H9 (cell line): ENCODE measurements around the gene LPP. TPM values are rescaled to one million over a fixed set of nuclear protein-coding genes. Genes with fewer than 3 reads are reported as not detected.

ENCODE experiments used
- DNase-seq: peaks from one replicate; pipeline ENCODE4 v3.0.0-alpha.2; 2017
- H2AFZ ChIP-seq: one replicate; pipeline ENCODE4 v1.6.1; 2013; ENCODE audit warnings: mild to moderate bottlenecking, low read length, control low read depth, moderate library complexity
- H2AK5ac ChIP-seq: 2 replicates; pipeline ENCODE4 v1.6.1; 2013; ENCODE audit warnings: low read length, control low read depth, mixed read lengths; ENCODE audit not compliant: insufficient read length
- H2BK120ac ChIP-seq: one replicate; pipeline ENCODE4 v1.6.1; 2013; ENCODE audit warnings: low read depth, mild to moderate bottlenecking, low read length, control low read depth, inconsistent platforms; ENCODE audit not compliant: poor library complexity, severe bottlenecking
- H2BK12ac ChIP-seq: 2 replicates; pipeline ENCODE4 v1.6.1; 2013; ENCODE audit warnings: low read length, control low read depth, mixed read lengths, low read depth; ENCODE audit not compliant: insufficient read length
- H2BK15ac ChIP-seq: 2 replicates; pipeline ENCODE4 v1.6.1; 2013; ENCODE audit warnings: low read depth, low read length, control low read depth
- H2BK20ac ChIP-seq: one replicate; pipeline ENCODE4 v1.6.1; 2013; ENCODE audit warnings: low read depth, mild to moderate bottlenecking, low read length, control low read depth, inconsistent platforms; ENCODE audit not compliant: poor library complexity, severe bottlenecking
- H2BK5ac ChIP-seq: 2 replicates; pipeline ENCODE4 v1.6.1; 2013; ENCODE audit warnings: low read length, control low read depth, mixed read lengths; ENCODE audit not compliant: insufficient read length
- H3K14ac ChIP-seq: 2 replicates; pipeline ENCODE4 v1.6.1; 2013; ENCODE audit warnings: low read length, control low read depth; ENCODE audit not compliant: insufficient read depth
- H3K18ac ChIP-seq: 2 replicates; pipeline ENCODE4 v1.6.1; 2013; ENCODE audit warnings: low read depth, mild to moderate bottlenecking, mixed read lengths, low read length, control low read depth; ENCODE audit not compliant: insufficient read length
- H3K23ac ChIP-seq: 2 replicates; pipeline ENCODE4 v1.6.1; 2013; ENCODE audit warnings: low read length, control low read depth, mixed read lengths, low read depth; ENCODE audit not compliant: insufficient read length
- H3K23me2 ChIP-seq: 2 replicates; pipeline ENCODE4 v1.6.1; 2013; ENCODE audit warnings: low read depth, mild to moderate bottlenecking, mixed read lengths, low read length, control low read depth; ENCODE audit not compliant: insufficient read length, poor library complexity, severe bottlenecking
- H3K27ac ChIP-seq: 2 replicates; pipeline ENCODE4 v1.5.1; 2013; ENCODE audit warnings: low read length, control low read depth, mixed read lengths, low read depth; ENCODE audit not compliant: insufficient read length
- H3K27me3 ChIP-seq: 2 replicates; pipeline ENCODE4 v1.6.1; 2013; ENCODE audit warnings: low read length, control low read depth, inconsistent platforms; ENCODE audit not compliant: insufficient read depth
- H3K4ac ChIP-seq: 2 replicates; pipeline ENCODE4 v1.6.1; 2013; ENCODE audit warnings: low read depth, mild to moderate bottlenecking, control low read depth, inconsistent platforms, low read length, moderate library complexity
- H3K4me1 ChIP-seq: 2 replicates; pipeline ENCODE4 v1.6.1; 2013; ENCODE audit warnings: low read length, control low read depth, inconsistent platforms; ENCODE audit not compliant: insufficient read depth
- H3K4me2 ChIP-seq: 2 replicates; pipeline ENCODE4 v1.6.1; 2013; ENCODE audit warnings: low read length, control low read depth, mixed read lengths; ENCODE audit not compliant: insufficient read length, insufficient read depth
- H3K56ac ChIP-seq: 2 replicates; pipeline ENCODE4 v1.6.1; 2013; ENCODE audit warnings: low read depth, mild to moderate bottlenecking, mixed read lengths, low read length, control low read depth; ENCODE audit not compliant: insufficient read length
- H3K79me1 ChIP-seq: 2 replicates; pipeline ENCODE4 v1.6.1; 2013; ENCODE audit warnings: low read depth, mild to moderate bottlenecking, moderate library complexity, low read length, control low read depth, inconsistent platforms; ENCODE audit not compliant: insufficient read depth, poor library complexity, severe bottlenecking
- H3K79me2 ChIP-seq: 2 replicates; pipeline ENCODE4 v1.6.1; 2013; ENCODE audit warnings: low read length, control low read depth, inconsistent platforms; ENCODE audit not compliant: insufficient read depth
- H3K9ac ChIP-seq: 2 replicates; pipeline ENCODE4 v1.6.1; 2013; ENCODE audit warnings: low read length, control low read depth, mixed read lengths; ENCODE audit not compliant: insufficient read length; ENCODE audit errors: extremely low read depth
- H3K9me3 ChIP-seq: one replicate; pipeline ENCODE4 v1.6.1; 2013; ENCODE audit warnings: low read depth, low read length, inconsistent platforms; ENCODE audit not compliant: control insufficient read depth
- H3T11ph ChIP-seq: one replicate; pipeline ENCODE4 v1.6.1; 2013; ENCODE audit warnings: mild to moderate bottlenecking, low read length, control low read depth, inconsistent platforms
- H4K20me1 ChIP-seq: one replicate; pipeline ENCODE4 v1.6.1; 2013; ENCODE audit not compliant: control insufficient read depth, insufficient read length, insufficient read depth
- H4K5ac ChIP-seq: 2 replicates; pipeline ENCODE4 v1.6.1; 2013; ENCODE audit warnings: low read depth, mild to moderate bottlenecking, mixed read lengths, low read length, control low read depth; ENCODE audit not compliant: insufficient read length
- H4K8ac ChIP-seq: replicated peaks from 2 replicates; pipeline ENCODE4 v1.6.1; 2013; ENCODE audit warnings: low read length, control low read depth, mixed read lengths, low read depth; ENCODE audit not compliant: insufficient read length
- H4K91ac ChIP-seq: 2 replicates; pipeline ENCODE4 v1.6.1; 2013; ENCODE audit warnings: low read depth, mild to moderate bottlenecking, moderate library complexity, mixed read lengths, low read length, control low read depth; ENCODE audit not compliant: insufficient read length
- H3K27ac Mint-ChIP-seq, 3 experiments: 2 replicates in 2 of 3; 3 replicates in 1 of 3; pipeline ENCODE4 v1.8.0; 2020 to 2021; ENCODE audit warnings: mixed read lengths in 3 of 3, mild to moderate bottlenecking in 1 of 3, moderate library complexity in 1 of 3
- H3K27me3 Mint-ChIP-seq: 2 replicates; pipeline ENCODE4 v1.8.0; 2021; ENCODE audit warnings: low read depth, mild to moderate bottlenecking, moderate library complexity, mixed read lengths
- H3K36me3 Mint-ChIP-seq, 3 experiments: 2 replicates in 2 of 3; 3 replicates in 1 of 3; pipeline ENCODE4 v1.8.0; 2020 to 2021; ENCODE audit warnings: low read depth in 3 of 3, mixed read lengths in 3 of 3; ENCODE audit not compliant: insufficient read depth in 1 of 3
- H3K4me1 Mint-ChIP-seq, 2 experiments: 2 replicates each; pipeline ENCODE4 v1.8.0; 2020; ENCODE audit warnings: mixed read lengths in 2 of 2
- H3K4me3 Mint-ChIP-seq, 2 experiments: 2 replicates in 1 of 2; 3 replicates in 1 of 2; pipeline ENCODE4 v1.8.0; 2020 to 2021; ENCODE audit warnings: mild to moderate bottlenecking in 2 of 2, mixed read lengths in 2 of 2, moderate library complexity in 1 of 2
- H3K9me3 Mint-ChIP-seq, 2 experiments: 2 replicates in 1 of 2; 3 replicates in 1 of 2; pipeline ENCODE4 v1.8.0; 2020; ENCODE audit warnings: mild to moderate bottlenecking in 2 of 2, mixed read lengths in 2 of 2, moderate library complexity in 1 of 2
- CTCF ChIP-seq: fragments of 200-600 bp; sonication (generic); conservative IDR thresholded peaks from 3 replicates; pipeline ENCODE4 v1.8.0; 2021; ENCODE audit warnings: antibody characterized with exemption, mild to moderate bottlenecking
- whole genome bisulfite sequencing: extraction: QIAGEN DNeasy Blood & Tissue Kit; methylation state at CpG from one replicate; pipeline ENCODE4 v1.1.7; 2013; ENCODE audit warnings: missing lambda C conversion rate, low lambda C conversion rate, mixed read lengths; ENCODE audit not compliant: insufficient read length; ENCODE audit errors: extremely low coverage; 5-methylcytosine and 5-hydroxymethylcytosine counted together
- total RNA-seq: library from RNA; stranded (reverse); gene quantifications from 2 replicates; pipeline ENCODE4 v1.2.1, GENCODE V29; 2021

The LPP gene
- total RNA-seq, 1 experiment from 2014 or later: 64.6 TPM

GRCh38 chr3:188229177-188229576 lies 75.2 kb downstream of the LPP start:
- Histone ChIP-seq H3K4me1 (no peaks in the 10 kb centered on the region), H3K9ac (no peak overlapping the region), H3K79me2 (peaks cover 2% of the 10 kb centered on the region; the same call in 1 of the 2 replicates), H4K91ac (no peak overlapping the region), H4K5ac (no peak overlapping the region), H2BK20ac (no peak overlapping the region), H2BK5ac (no peak overlapping the region), H3K9me3 (no peaks in the 10 kb centered on the region), H2BK15ac (no peak overlapping the region), H2BK12ac (no peak overlapping the region), H3K23ac (no peak overlapping the region), H3K14ac (no peak overlapping the region), H3K23me2 (no peaks in the 10 kb centered on the region), H4K8ac (no peak overlapping the region), H3K56ac (no peak overlapping the region), H2BK120ac (no peak overlapping the region), H3K79me1 (peaks cover 2% of the 10 kb centered on the region), H3K4ac (no peak overlapping the region), H3K4me2 (no peak overlapping the region), H4K20me1 (no peaks in the 10 kb centered on the region), H2AK5ac (no peak overlapping the region), H3K27me3 (no peaks in the 10 kb centered on the region), H3K27ac (no peak overlapping the region), H3K18ac (no peak overlapping the region), H3T11ph (no peak overlapping the region), H2AFZ (no peak overlapping the region)
- no peak for DNase-seq
- Mint-ChIP-seq H3K27me3 (no peaks in the 10 kb centered on the region), H3K4me1 (0 out of 4 replicates have a peak, but pooled peaks cover 0 to 3% of the 10 kb centered on the region in 2 experiments), H3K9me3 (no peaks in the 10 kb centered on the region), H3K36me3 (peaks cover 0 to 11% (median 10%) of the 10 kb centered on the region in 3 experiments; a peak in 4 of 7 replicates), H3K27ac (no peak overlapping the region; a peak in 1 of 7 replicates), H3K4me3 (no peak overlapping the region)
- TF ChIP-seq CTCF: no peak
- no CpG with 5 or more reads among the region's 7 CpGs for WGBS
